Endothelial cell of umbilical vein (primary cell): ENCODE measurements around the gene IRX5. TPM values are rescaled to one million over a fixed set of nuclear protein-coding genes. Genes with fewer than 3 reads are reported as not detected.

Experiments used
- BruUV-seq: library from RNA; stranded (reverse); fragments of 400-500 nt; replicated peaks from 2 replicates; lab custom pipeline; 2021; lab: Mats Ljungman, UMichigan
- CTCF ChIA-PET: fragments of 300-600, 350-600 bp; sonication (Branson Sonifier 250); formaldehyde crosslinking; loops from one replicate; lab custom pipeline; 2021; ENCODE audit warnings: antibody characterized with exemption, inconsistent platforms; lab: Charles Lee
- POLR2A ChIA-PET: fragments of 300-600, 350-600 bp; sonication (Branson Sonifier 250); formaldehyde crosslinking; loops from one replicate; lab custom pipeline; 2021; ENCODE audit warnings: antibody characterized with exemption, inconsistent platforms; lab: Charles Lee
- DNase-seq: peaks from one replicate; pipeline ENCODE4 v3.0.0-alpha.2; 2011; ENCODE audit warnings: low read depth, low spot score
- FAIRE-seq: peaks from 2 replicates; lab custom pipeline; 2011; peaks lifted over from hg19 to GRCh38; lab: Jason Lieb, UNC
- H2AFZ ChIP-seq: 2 replicates; pipeline ENCODE4 v1.6.0; 2012; ENCODE audit warnings: low read depth, low read length, control low read depth, inconsistent platforms
- H3K27ac ChIP-seq: 2 replicates; pipeline ENCODE4 v1.5.1; 2011; ENCODE audit warnings: low read depth, mild to moderate bottlenecking, control low read depth, low read length, moderate library complexity; ENCODE audit not compliant: insufficient read depth
- H3K27me3 ChIP-seq, 2 experiments: 2 replicates each; pipeline versions ENCODE4 v1.6.0 to v1.6.1; 2011; ENCODE audit warnings: low read length in 2 of 2, mixed read lengths in 1 of 2; ENCODE audit not compliant: control insufficient read depth in 2 of 2, insufficient read depth in 2 of 2
- H3K36me3 ChIP-seq, 2 experiments: 2 replicates in 1 of 2; 3 replicates in 1 of 2; pipeline ENCODE4 v1.5.1; 2011; ENCODE audit warnings: low read length in 2 of 2, mild to moderate bottlenecking in 1 of 2, moderate library complexity in 1 of 2; ENCODE audit not compliant: control insufficient read depth in 2 of 2, insufficient read depth in 2 of 2; ENCODE audit errors: extremely low read depth in 1 of 2
- H3K4me1 ChIP-seq: 3 replicates; pipeline ENCODE4 v1.5.1; 2011; ENCODE audit warnings: mild to moderate bottlenecking, low read length; ENCODE audit not compliant: control insufficient read depth, insufficient read depth; ENCODE audit errors: extremely low read depth
- H3K4me2 ChIP-seq: 2 replicates; pipeline ENCODE4 v1.6.1; 2011; ENCODE audit warnings: low read length, control low read depth, mixed read lengths; ENCODE audit not compliant: insufficient read depth
- H3K4me3 ChIP-seq, 3 experiments: fragments of 200-600 bp in 1 of 3; sonication (generic), shearing (Covaris generic) in 1 of 3; replicated peaks in 1 of 3; 2 replicates each; pipeline ENCODE4 v1.5.1; 2011 to 2016; ENCODE audit warnings: control low read depth in 3 of 3, low read length in 3 of 3, mild to moderate bottlenecking in 2 of 3, inconsistent platforms in 1 of 3, low read depth in 1 of 3, moderate library complexity in 1 of 3; ENCODE audit not compliant: insufficient read depth in 1 of 3
- H3K79me2 ChIP-seq: 2 replicates; pipeline ENCODE4 v1.6.0; 2012; ENCODE audit warnings: low read length, inconsistent platforms; ENCODE audit not compliant: control insufficient read depth, insufficient read depth
- H3K9ac ChIP-seq: replicated peaks from 2 replicates; pipeline ENCODE3; 2011; ENCODE audit warnings: low read length, control low read depth; ENCODE audit not compliant: insufficient read depth; ENCODE audit errors: extremely low read depth
- H3K9me1 ChIP-seq: replicated peaks from 3 replicates; pipeline ENCODE4 v1.6.0; 2011; ENCODE audit warnings: mild to moderate bottlenecking, low read length; ENCODE audit not compliant: control insufficient read depth, insufficient read depth; ENCODE audit errors: extremely low read depth
- H3K9me3 ChIP-seq: replicated peaks from 2 replicates; pipeline ENCODE4 v1.5.1; 2012; ENCODE audit warnings: low read length, inconsistent platforms; ENCODE audit not compliant: control insufficient read depth, insufficient read depth
- H4K20me1 ChIP-seq: replicated peaks from 2 replicates; pipeline ENCODE3; 2011; ENCODE audit warnings: mild to moderate bottlenecking, low read length; ENCODE audit not compliant: control insufficient read depth, insufficient read depth; ENCODE audit errors: extremely low read depth
- EZH2 ChIP-seq: IDR thresholded peaks from 2 replicates; pipeline ENCODE4 v1.6.1; 2012; ENCODE audit warnings: borderline replicate concordance, low read depth, mild to moderate bottlenecking, moderate library complexity, low read length, inconsistent platforms; ENCODE audit not compliant: severe bottlenecking
- FOS ChIP-seq: IDR thresholded peaks from 2 replicates; pipeline ENCODE4 v1.6.1; 2011; ENCODE audit warnings: mild to moderate bottlenecking, low read length, moderate library complexity, borderline replicate concordance; ENCODE audit not compliant: insufficient read depth
- GATA2 ChIP-seq: IDR thresholded peaks from 2 replicates; pipeline ENCODE4 v1.7.0; 2011; ENCODE audit warnings: low read depth, mild to moderate bottlenecking, moderate library complexity, mixed read lengths, low read length; ENCODE audit not compliant: insufficient read length, insufficient read depth
- JUN ChIP-seq: IDR thresholded peaks from 2 replicates; pipeline ENCODE4 v1.6.1; 2011; ENCODE audit warnings: borderline replicate concordance, low read depth; ENCODE audit not compliant: insufficient read length, insufficient read depth
- MYC ChIP-seq: IDR thresholded peaks from one replicate; pipeline ENCODE4 v1.6.1; 2011; ENCODE audit warnings: mild to moderate bottlenecking, low read depth, low read length
- POLR2A ChIP-seq: IDR thresholded peaks from 2 replicates; pipeline ENCODE4 v1.6.1; 2012; ENCODE audit warnings: low read depth, mild to moderate bottlenecking, control low read depth, low read length
- POLR2AphosphoS5 ChIP-seq: IDR thresholded peaks from 2 replicates; pipeline ENCODE4 v1.6.1; 2012; ENCODE audit warnings: low read depth, mild to moderate bottlenecking, control low read depth, low read length, moderate library complexity; ENCODE audit not compliant: insufficient read depth
- dilution Hi-C: fragments of 300-500 bp; cut with MboI; formaldehyde crosslinking; loops from one replicate; pipeline ENCODE4 v1.15.0; 2019; ENCODE audit warnings: low sequenced_read_pairs; ENCODE audit not compliant: extremely low pct_ligation_motif_present
- intact Hi-C: fragments of 100-400 bp; cut with micrococcal nuclease; formaldehyde crosslinking; loops from one replicate; pipeline ENCODE4 v1.10.0; 2022
- polyA plus RNA-seq, 4 experiments: library from polyadenylated mRNA; depleted of rRNA in 3 of 4; stranded (reverse) in 3 of 4; unstranded in 1 of 4; fragments of >200 nt; gene quantifications; 2 replicates each; pipeline versions ENCODE4 v1.2.1 to v1.2.3, GENCODE V29; 2011 to 2012; ENCODE audit warnings: missing spikeins in 1 of 4
- total RNA-seq: library from RNA; stranded (reverse); gene quantifications from 2 replicates; pipeline ENCODE4 v1.2.3, GENCODE V29; 2021
- TF ChIP-seq, protein P1 (sequence below), 2 donors: IDR thresholded peaks; 1 replicate in 1 of 2; 2 replicates in 1 of 2; pipeline ENCODE4 v1.5.1; 2011; ENCODE audit warnings: low read length in 2 of 2, mild to moderate bottlenecking in 2 of 2, moderate library complexity in 2 of 2, control low read depth in 1 of 2, inconsistent platforms in 1 of 2, low read depth in 1 of 2; ENCODE audit not compliant: insufficient read depth in 1 of 2; ENCODE audit errors: extremely low read depth in 1 of 2
- TF ChIP-seq, protein P2 (sequence below): IDR thresholded peaks from 2 replicates; pipeline ENCODE4 v1.6.1; 2011; ENCODE audit not compliant: insufficient read depth, insufficient read length

The IRX5 gene
- total and polyA plus RNA-seq, 2 donors (not counting 3 experiments of a cell fraction or from before 2014, with no cell fraction given) = not detected

- CTCF ChIA-PET = no interaction called here
- no peak overlapping the region for H3K4me3 ChIP-seq
Observed at GRCh38 chr16:54891346-54891745, 39.3 kb upstream of the IRX5 start.

More at GRCh38 chr16:54891346-54891745, 39.3 kb upstream of the IRX5 start:
- Histone ChIP-seq H3K9me1 (no peaks in the 10 kb centered on the region), H3K36me3 (no peaks in the 10 kb centered on the region), H3K79me2 (no peaks in the 10 kb centered on the region), H3K27ac (no peak overlapping the region), H2AFZ (no peak overlapping the region), H3K4me2 (no peak overlapping the region), H4K20me1 (no peaks in the 10 kb centered on the region), H3K27me3 (no peaks in the 10 kb centered on the region), H3K9ac (no peak overlapping the region), H3K9me3 (no peaks in the 10 kb centered on the region), H3K4me1 (no peaks in the 10 kb centered on the region)
- intact Hi-C loops (no loop called here), dilution Hi-C loops (no loop called here)
- POLR2A ChIA-PET = no interaction called here
- TF ChIP-seq POLR2A (no peak), EZH2 (no peak), POLR2AphosphoS5 (no peak), JUN (no peak), FOS (no peak), GATA2 (no peak), MYC (no peak)
- TF ChIP-seq, protein P1, sequence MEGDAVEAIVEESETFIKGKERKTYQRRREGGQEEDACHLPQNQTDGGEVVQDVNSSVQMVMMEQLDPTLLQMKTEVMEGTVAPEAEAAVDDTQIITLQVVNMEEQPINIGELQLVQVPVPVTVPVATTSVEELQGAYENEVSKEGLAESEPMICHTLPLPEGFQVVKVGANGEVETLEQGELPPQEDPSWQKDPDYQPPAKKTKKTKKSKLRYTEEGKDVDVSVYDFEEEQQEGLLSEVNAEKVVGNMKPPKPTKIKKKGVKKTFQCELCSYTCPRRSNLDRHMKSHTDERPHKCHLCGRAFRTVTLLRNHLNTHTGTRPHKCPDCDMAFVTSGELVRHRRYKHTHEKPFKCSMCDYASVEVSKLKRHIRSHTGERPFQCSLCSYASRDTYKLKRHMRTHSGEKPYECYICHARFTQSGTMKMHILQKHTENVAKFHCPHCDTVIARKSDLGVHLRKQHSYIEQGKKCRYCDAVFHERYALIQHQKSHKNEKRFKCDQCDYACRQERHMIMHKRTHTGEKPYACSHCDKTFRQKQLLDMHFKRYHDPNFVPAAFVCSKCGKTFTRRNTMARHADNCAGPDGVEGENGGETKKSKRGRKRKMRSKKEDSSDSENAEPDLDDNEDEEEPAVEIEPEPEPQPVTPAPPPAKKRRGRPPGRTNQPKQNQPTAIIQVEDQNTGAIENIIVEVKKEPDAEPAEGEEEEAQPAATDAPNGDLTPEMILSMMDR (IDR thresholded peaks at IDR 0.05; ENCODE audit: extremely low read depth in 1 of 2, insufficient read depth in 1 of 2, low read depth in 1 of 2, low read length in 2 of 2) = no peak
- TF ChIP-seq, protein P2, sequence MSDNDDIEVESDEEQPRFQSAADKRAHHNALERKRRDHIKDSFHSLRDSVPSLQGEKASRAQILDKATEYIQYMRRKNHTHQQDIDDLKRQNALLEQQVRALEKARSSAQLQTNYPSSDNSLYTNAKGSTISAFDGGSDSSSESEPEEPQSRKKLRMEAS = no peak
- no TSS peak for BruUV-seq
- DNase-seq (no peak), FAIRE-seq (no peak)
